PC-3 (cell line): ENCODE results near the gene ALS2CL.

Source experiments
- CTCF ChIP-seq: fragments of 300-600 bp; sonication (generic); conservative IDR thresholded peaks from 2 replicates; pipeline ENCODE4 v1.5.1; 2017; ENCODE audit warnings: antibody characterized with exemption, low read depth, mild to moderate bottlenecking, low read length
- EZH2 ChIP-seq: fragments of 300-600 bp; sonication (generic); IDR thresholded peaks from one replicate; pipeline ENCODE4 v1.6.1; 2017; ENCODE audit warnings: antibody characterized with exemption, mild to moderate bottlenecking, low read length; ENCODE audit not compliant: unreplicated experiment
- EZH2phosphoT487 ChIP-seq: fragments of 300-600 bp; sonication (generic); IDR thresholded peaks from 2 replicates; pipeline ENCODE4 v1.6.1; 2018; ENCODE audit warnings: mild to moderate bottlenecking, antibody characterized with exemption, low read length, borderline replicate concordance

- no peak for TF ChIP-seq EZH2phosphoT487
- no peak for TF ChIP-seq CTCF
- TF ChIP-seq EZH2: no peak
Measured at GRCh38 chr3:46695962-46696894, 2.7 kb upstream of the ALS2CL start.
